GM18873 (cell line): ENCODE results near the gene MBD5.

Experiments
- ATAC-seq: cut with Tn5 transposase; IDR thresholded peaks from one replicate; pipeline ENCODE4 v1.9.1; 2021; ENCODE audit warnings: mild to moderate bottlenecking, moderate library complexity, moderate number of reproducible peaks; ENCODE audit not compliant: unreplicated experiment, low FRiP score

Gene MBD5

DNA sequence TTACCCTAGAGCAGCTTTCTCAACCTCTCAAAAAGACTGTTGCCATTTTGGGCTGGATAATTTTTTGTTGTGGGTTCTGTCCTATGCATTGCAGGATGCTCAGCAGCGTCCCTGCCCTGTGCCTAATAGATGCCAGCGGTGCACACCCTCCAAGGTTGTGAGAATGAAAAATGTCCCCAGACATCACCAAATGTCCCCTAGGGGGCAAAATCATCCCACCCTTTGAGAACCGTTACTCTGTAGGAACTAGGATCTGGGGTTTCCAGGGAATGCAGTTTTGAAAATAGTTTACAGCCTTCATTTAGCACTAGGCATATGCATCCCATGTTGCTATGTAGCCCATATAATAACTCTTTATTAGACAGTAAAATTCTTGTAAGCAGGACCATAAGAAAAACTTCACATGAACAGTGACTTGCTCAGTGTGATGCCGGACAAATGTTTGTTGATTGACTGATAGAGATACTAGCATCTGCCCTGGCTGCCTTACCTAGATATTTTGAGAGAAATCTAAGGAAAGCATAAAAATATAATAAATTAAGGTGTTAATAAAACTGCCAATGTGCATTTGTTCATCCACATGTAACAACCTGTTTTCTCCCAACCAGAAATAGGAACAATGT, 544.5 kb downstream of the MBD5 start:
- ATAC-seq = no peak
